GM19452 (cell line): ENCODE measurements around the gene ITPR2.
"Not testable (repeated sequence)": the region's sequence is repeated elsewhere in the genome, so short reads cannot be mapped to it uniquely, and the experiment has no call there.

Experiments
- ATAC-seq: cut with Tn5 transposase; IDR thresholded peaks from one replicate; pipeline ENCODE4 v1.9.1; 2021; ENCODE audit not compliant: unreplicated experiment

Gene ITPR2

GRCh38 chr12:26680727-26681455, 152.1 kb downstream of the ITPR2 start:
- ATAC-seq, result no peak

GRCh38 chr12:26678697-26679660, 154.0 kb downstream of the ITPR2 start:
- no peak for ATAC-seq

GRCh38 chr12:26671487-26671886, 161.5 kb downstream of the ITPR2 start:
- not testable (repeated sequence) for ATAC-seq

- ATAC-seq, result no peak
These were observed 164.1 kb downstream of the ITPR2 start for GRCh38 chr12:26668847-26669246.

GRCh38 chr12:26668230-26668629, 164.8 kb downstream of the ITPR2 start:
- ATAC-seq, result no peak

- ATAC-seq, result no peak
These were observed 166.7 kb downstream of the ITPR2 start for GRCh38 chr12:26666286-26666685.

GRCh38 chr12:26661399-26661798, 171.6 kb downstream of the ITPR2 start:
- ATAC-seq, result no peak

- no peak for ATAC-seq
These were observed 173.1 kb downstream of the ITPR2 start for GRCh38 chr12:26659930-26660329.

- ATAC-seq, result no peak
These were observed 174.0 kb downstream of the ITPR2 start for GRCh38 chr12:26658991-26659390.

- no peak for ATAC-seq
These were observed 178.4 kb downstream of the ITPR2 start for GRCh38 chr12:26654623-26655022.

GRCh38 chr12:26651566-26652188, 181.3 kb downstream of the ITPR2 start:
- no peak for ATAC-seq

GRCh38 chr12:26651036-26651435, 182.0 kb downstream of the ITPR2 start:
- ATAC-seq, result no peak

GRCh38 chr12:26648999-26649398, 184.0 kb downstream of the ITPR2 start:
- ATAC-seq, result no peak

- ATAC-seq, result no peak
These were observed 184.4 kb downstream of the ITPR2 start for GRCh38 chr12:26648584-26648983.

GRCh38 chr12:26648066-26648465, 184.9 kb downstream of the ITPR2 start:
- ATAC-seq, result no peak

GRCh38 chr12:26647088-26647487, 185.9 kb downstream of the ITPR2 start:
- no peak for ATAC-seq

GRCh38 chr12:26646571-26646970, 186.4 kb downstream of the ITPR2 start:
- ATAC-seq, result no peak

- not testable (repeated sequence) for ATAC-seq
These were observed 188.6 kb downstream of the ITPR2 start for GRCh38 chr12:26644376-26644775.

GRCh38 chr12:26643532-26644315, 189.3 kb downstream of the ITPR2 start:
- no peak for ATAC-seq

GRCh38 chr12:26642361-26642760, 190.6 kb downstream of the ITPR2 start:
- no peak for ATAC-seq
